Loucy (cell line): Measurements from ENCODE around the gene ENHO.

Experiments used
- CTCF ChIP-seq: fragments of 200-600 bp; sonication (generic); conservative IDR thresholded peaks from 2 replicates; pipeline ENCODE4 v1.5.1; 2014; ENCODE audit warnings: mild to moderate bottlenecking, antibody characterized with exemption, low read length
- EZH2phosphoT487 ChIP-seq: fragments of 200-600 bp; IDR thresholded peaks from 2 replicates; pipeline ENCODE4 v1.6.1; 2018; ENCODE audit warnings: antibody characterized with exemption, mild to moderate bottlenecking, moderate library complexity, borderline replicate concordance

GRCh38 chr9:34552606-34552981, 29.8 kb upstream of the ENHO start:
- TF ChIP-seq CTCF (no peak), EZH2phosphoT487 (no peak)
